PFSK-1 (cell line): Measurements from ENCODE around the gene FRMD4B.

ENCODE experiments used
- POLR2AphosphoS5 ChIP-seq: IDR thresholded peaks from 2 replicates; pipeline ENCODE4 v1.6.1; 2012; ENCODE audit warnings: low read depth, mild to moderate bottlenecking, control low read depth, low read length, moderate library complexity
- REST ChIP-seq, 2 experiments: IDR thresholded peaks; 2 replicates each; pipeline versions ENCODE4 v1.6.1 to v1.8.0; 2011 to 2012; ENCODE audit warnings: low read depth in 2 of 2, low read length in 2 of 2, control low read depth in 1 of 2, inconsistent platforms in 1 of 2, mild to moderate bottlenecking in 1 of 2, moderate library complexity in 1 of 2; ENCODE audit not compliant: insufficient read depth in 1 of 2

GRCh38 chr3:69422751-69423150, 36.9 kb upstream of the FRMD4B start:
- TF ChIP-seq REST (IDR thresholded peaks at IDR 0.05; ENCODE audit: insufficient read depth in 1 of 2, low read depth in 2 of 2, low read length in 2 of 2) (no peak), POLR2AphosphoS5 (no peak)
